Activated naive CD4-positive, alpha-beta T cell treated with anti-CD3 and anti-CD28 coated beads for 36 hours (primary cell): Measurements from ENCODE around the gene FALEC. TPM values are rescaled to one million over a fixed set of nuclear protein-coding genes. Genes with fewer than 3 reads are reported as not detected.

Source experiments
- CTCF ChIA-PET: fragments of 350-600 bp; sonication (Branson Sonifier 250); formaldehyde crosslinking; loops from one replicate; lab custom pipeline; 2021; ENCODE audit warnings: antibody characterized with exemption; lab: Charles Lee
- DNase-seq: peaks from one replicate; pipeline ENCODE4 v3.0.0-alpha.2; 2020
- H3K27ac Mint-ChIP-seq: one replicate; pipeline ENCODE4 v1.8.0; 2021; ENCODE audit warnings: mild to moderate bottlenecking, mixed read lengths
- H3K27me3 Mint-ChIP-seq: one replicate; pipeline ENCODE4 v1.8.0; 2021; ENCODE audit warnings: low read depth, mixed read lengths
- H3K36me3 Mint-ChIP-seq: one replicate; pipeline ENCODE4 v1.8.0; 2021; ENCODE audit warnings: low read depth, mixed read lengths
- H3K4me1 Mint-ChIP-seq: one replicate; pipeline ENCODE4 v1.8.0; 2021; ENCODE audit warnings: low read depth, mixed read lengths
- H3K4me3 Mint-ChIP-seq: one replicate; pipeline ENCODE4 v1.8.0; 2021; ENCODE audit warnings: mild to moderate bottlenecking, moderate library complexity, mixed read lengths
- H3K9me3 Mint-ChIP-seq: one replicate; pipeline ENCODE4 v1.8.0; 2021; ENCODE audit warnings: mixed read lengths
- intact Hi-C: fragments of 100-400 bp; cut with micrococcal nuclease; formaldehyde crosslinking; loops from one replicate; pipeline ENCODE4 v1.15.1; 2023
- total RNA-seq, 2 experiments: library from RNA; stranded (reverse); gene quantifications; one replicate each; pipeline ENCODE4 v1.2.3, GENCODE V29; 2021

Gene FALEC
- total RNA-seq, 2 experiments from 2014 or later, result not detected

DNA sequence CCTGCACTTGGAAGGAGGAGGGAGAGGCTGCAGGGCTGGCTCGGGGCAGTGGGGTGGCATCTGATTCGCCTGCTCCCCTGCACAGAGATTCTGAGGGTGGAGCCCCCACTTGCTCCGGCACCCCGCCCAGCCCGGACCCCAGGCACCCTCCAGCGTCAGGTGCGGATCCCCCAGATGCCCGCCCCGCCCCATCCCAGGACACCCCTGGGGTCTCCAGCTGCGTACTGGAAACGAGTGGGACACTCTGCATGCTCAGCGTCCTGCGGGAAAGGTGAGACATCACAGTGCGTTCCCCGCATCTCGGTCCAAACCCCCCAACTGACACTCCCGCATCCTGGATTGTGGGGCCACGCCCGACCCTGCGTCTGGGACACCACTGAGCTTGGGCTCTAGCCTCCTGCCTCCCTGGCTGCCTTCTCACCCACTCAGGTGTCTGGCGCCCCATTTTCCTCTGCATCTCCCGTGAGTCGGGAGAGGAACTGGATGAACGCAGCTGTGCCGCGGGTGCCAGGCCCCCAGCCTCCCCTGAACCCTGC lies 41.6 kb downstream of the FALEC start:
- no peak overlapping the region for H3K4me3 Mint-ChIP-seq
- CTCF ChIA-PET, result interaction anchor here (1.0 kb wide), 1 partner anchor 64 kb away, joined by 3 read pairs; no protein-coding TSS in a partner anchor

DNA sequence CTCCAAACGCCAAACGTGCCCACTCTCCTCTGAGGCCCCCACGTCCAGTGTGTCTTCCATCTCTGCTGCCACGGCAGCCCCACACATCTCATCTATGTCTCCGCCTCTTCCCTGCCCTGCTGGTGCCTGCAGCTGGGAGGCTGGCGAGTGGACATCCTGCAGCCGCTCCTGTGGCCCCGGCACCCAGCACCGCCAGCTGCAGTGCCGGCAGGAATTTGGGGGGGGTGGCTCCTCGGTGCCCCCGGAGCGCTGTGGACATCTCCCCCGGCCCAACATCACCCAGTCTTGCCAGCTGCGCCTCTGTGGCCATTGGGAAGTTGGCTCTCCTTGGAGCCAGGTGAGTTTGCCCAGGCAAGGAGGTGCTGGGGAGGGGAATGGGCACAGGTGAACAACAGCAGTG lies 42.3 kb downstream of the FALEC start:
- CTCF ChIA-PET, result interaction anchor here (13.3 kb wide), 1 partner anchor 63 kb away, joined by 167 read pairs; no protein-coding TSS in a partner anchor
- intact Hi-C loops, result no loop called here
- Mint-ChIP-seq H3K27me3 (no peaks in the 10 kb centered on the region), H3K9me3 (no peaks in the 10 kb centered on the region), H3K4me1 (peaks cover 19% of the 10 kb centered on the region), H3K4me3 (no peak overlapping the region), H3K27ac (no peak overlapping the region), H3K36me3 (no peaks in the 10 kb centered on the region)
- no peak for DNase-seq

More for the DNA sequence above, 41.6 kb downstream of the FALEC start:
- Mint-ChIP-seq H3K4me1 (peaks cover 21% of the 10 kb centered on the region), H3K27me3 (peaks cover 2% of the 10 kb centered on the region), H3K36me3 (no peaks in the 10 kb centered on the region), H3K27ac (no peak overlapping the region), H3K9me3 (no peaks in the 10 kb centered on the region)
- intact Hi-C loops, result no loop called here
- DNase-seq, result no peak

GRCh38 chr1:150558303-150558704 lies 42.8 kb downstream of the FALEC start:
- Mint-ChIP-seq H3K4me3 (no peak overlapping the region), H3K36me3 (no peaks in the 10 kb centered on the region), H3K27ac (no peak overlapping the region), H3K4me1 (peaks cover 24% of the 10 kb centered on the region), H3K27me3 (no peaks in the 10 kb centered on the region), H3K9me3 (no peaks in the 10 kb centered on the region)
- CTCF ChIA-PET, result interaction anchor here (2.1 to 13.3 kb wide), 2 partner anchors 63 to 69 kb away, joined by 10 to 167 read pairs; no protein-coding TSS in a partner anchor
- intact Hi-C loops, result no loop called here
- no peak for DNase-seq

- CTCF ChIA-PET, result interaction anchor here (0.6 to 13.3 kb wide), 12 partner anchors 8 to 356 kb away, joined by 3 to 167 read pairs (median 13); partner anchors contain the start of genes ADAMTSL4 and MCL1
- Mint-ChIP-seq H3K36me3 (no peaks in the 10 kb centered on the region), H3K27me3 (no peaks in the 10 kb centered on the region), H3K4me3 (no peak overlapping the region), H3K27ac (no peak overlapping the region), H3K9me3 (no peaks in the 10 kb centered on the region), H3K4me1 (peaks cover 31% of the 10 kb centered on the region)
- intact Hi-C loops, result no loop called here
- DNase-seq, result no peak
Observed at GRCh38 chr1:150558761-150559655, 43.5 kb downstream of the FALEC start.

DNA sequence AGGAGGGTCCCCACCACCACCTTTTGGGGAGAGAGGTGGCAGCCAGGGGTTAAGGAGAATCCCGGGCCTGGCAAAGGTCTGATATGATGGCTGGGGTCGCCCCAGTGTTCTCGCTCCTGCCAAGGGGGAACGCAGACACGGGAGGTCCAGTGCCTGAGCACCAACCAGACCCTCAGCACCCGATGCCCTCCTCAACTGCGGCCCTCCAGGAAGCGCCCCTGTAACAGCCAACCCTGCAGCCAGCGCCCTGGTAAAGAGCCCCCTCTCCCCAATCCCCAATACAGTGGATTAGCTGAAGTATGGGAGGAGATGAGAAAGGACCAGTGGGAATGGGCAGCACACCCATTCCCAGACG lies 44.1 kb downstream of the FALEC start:
- CTCF ChIA-PET, result interaction anchor here (0.6 to 13.3 kb wide), 15 partner anchors 9 to 355 kb away, joined by 3 to 167 read pairs (median 10); partner anchors contain the start of genes ADAMTSL4 and MCL1
- no peaks in the 10 kb centered on the region for H3K27me3 Mint-ChIP-seq
- H3K9me3 Mint-ChIP-seq, result no peaks in the 10 kb centered on the region
- no peak for DNase-seq
- H3K4me3 Mint-ChIP-seq, result no peak overlapping the region
- H3K36me3 Mint-ChIP-seq, result no peaks in the 10 kb centered on the region
- H3K4me1 Mint-ChIP-seq, result peaks cover 37% of the 10 kb centered on the region
- intact Hi-C loops, result loop anchor here (1.0 to 5.0 kb wide), 5 partner anchors 95 to 597 kb away; partner anchors contain the start of genes CDC42SE1, GOLPH3L and TNFAIP8L2
- H3K27ac Mint-ChIP-seq, result no peak overlapping the region

- Mint-ChIP-seq H3K27ac (peak overlapping the region; percentile 100), H3K27me3 (no peaks in the 10 kb centered on the region), H3K4me1 (peaks cover 41% of the 10 kb centered on the region), H3K36me3 (no peaks in the 10 kb centered on the region), H3K4me3 (peak overlapping the region; percentile 99), H3K9me3 (no peaks in the 10 kb centered on the region)
- DNase-seq, result peak; percentile 87
- intact Hi-C loops, result loop anchor here (1.0 to 5.0 kb wide), 5 partner anchors 96 to 597 kb away; partner anchors contain the start of genes CDC42SE1, GOLPH3L and TNFAIP8L2
- CTCF ChIA-PET, result interaction anchor here (0.6 to 13.3 kb wide), 26 partner anchors 9 to 434 kb away, joined by 3 to 167 read pairs (median 4); partner anchors contain the start of genes ADAMTSL4, ENSA and MCL1
Observed at GRCh38 chr1:150560011-150560438, 44.5 kb downstream of the FALEC start.

DNA sequence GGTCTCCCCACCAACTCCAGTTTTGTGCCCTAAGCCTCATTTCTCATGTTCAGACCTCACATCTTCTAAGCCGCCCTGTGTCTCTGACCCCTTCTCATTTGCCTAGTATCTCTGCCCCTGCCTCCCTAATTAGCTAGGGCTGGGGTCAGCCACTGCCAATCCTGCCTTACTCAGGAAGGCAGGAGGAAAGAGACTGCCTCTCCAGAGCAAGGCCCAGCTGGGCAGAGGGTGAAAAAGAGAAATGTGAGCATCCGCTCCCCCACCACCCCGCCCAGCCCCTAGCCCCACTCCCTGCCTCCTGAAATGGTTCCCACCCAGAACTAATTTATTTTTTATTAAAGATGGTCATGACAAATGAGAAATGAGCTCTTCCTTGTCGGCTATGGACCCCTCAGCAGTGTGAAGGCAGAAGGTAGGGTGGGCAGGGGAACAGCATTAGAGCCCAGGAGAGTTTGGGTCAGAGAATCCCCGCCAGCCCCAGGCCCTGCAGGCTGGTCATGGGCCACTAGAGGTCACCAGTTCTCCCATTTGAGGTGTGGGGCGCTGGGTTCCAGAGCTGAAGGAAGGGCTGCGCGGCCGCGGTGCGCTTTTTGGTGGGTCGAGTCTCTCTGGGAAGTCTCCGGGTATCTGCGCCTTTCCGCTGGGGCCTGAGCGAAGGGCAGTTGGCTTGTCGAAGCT lies 45.2 kb downstream of the FALEC start:
- Mint-ChIP-seq H3K36me3 (no peaks in the 10 kb centered on the region), H3K4me1 (peaks cover 44% of the 10 kb centered on the region), H3K9me3 (no peaks in the 10 kb centered on the region), H3K27ac (peak overlapping the region; percentile 100), H3K27me3 (no peaks in the 10 kb centered on the region), H3K4me3 (peak overlapping the region; percentile 99)
- CTCF ChIA-PET, result interaction anchor here (0.6 to 13.3 kb wide), 35 partner anchors 10 to 495 kb away, joined by 3 to 167 read pairs (median 4); partner anchors contain the start of genes ADAMTSL4, ENSA and MCL1
- intact Hi-C loops, result loop anchor here (1.0 to 5.0 kb wide), 11 partner anchors 61 to 596 kb away; partner anchors contain the start of genes ARNT, CDC42SE1, GOLPH3L and TNFAIP8L2
- DNase-seq, result peak; percentile 94

DNA sequence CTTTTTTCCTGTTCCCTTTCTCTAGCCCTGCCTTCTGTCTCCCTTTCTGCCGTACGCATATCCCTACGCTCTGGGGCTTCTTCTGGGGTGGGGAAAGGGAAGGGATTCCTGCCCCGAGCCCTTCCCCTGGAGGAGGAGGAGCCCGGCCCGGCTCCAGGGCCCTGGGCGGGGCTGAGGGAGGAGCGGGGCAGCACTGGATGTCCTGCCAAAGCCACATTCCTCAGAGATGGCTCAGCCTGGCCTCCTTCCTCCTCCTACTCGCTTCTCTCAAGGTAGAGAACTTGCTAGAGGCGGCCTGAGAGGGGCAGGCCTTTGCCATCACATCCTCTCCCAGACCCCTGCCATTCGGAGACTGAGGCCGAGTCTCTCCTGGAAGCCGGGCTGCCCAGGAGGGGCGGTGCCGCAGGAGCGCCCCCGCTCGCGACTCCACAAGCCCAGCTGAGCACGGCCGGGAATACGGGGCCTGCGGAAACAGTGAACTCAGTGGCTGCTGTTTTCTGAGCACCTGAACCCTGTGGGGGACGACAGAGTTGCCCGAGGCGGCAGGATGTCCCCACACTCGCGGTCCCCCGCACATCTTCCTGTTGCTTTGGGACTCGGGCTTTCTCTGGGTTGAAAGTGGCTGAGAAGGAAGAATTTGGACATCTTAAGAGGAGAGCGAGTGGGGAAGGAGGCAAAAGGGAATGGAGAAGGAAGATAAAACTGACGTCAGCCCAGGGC lies 45.9 kb downstream of the FALEC start:
- Mint-ChIP-seq H3K27ac (peak overlapping the region; percentile 100), H3K27me3 (no peaks in the 10 kb centered on the region), H3K4me1 (peaks cover 50% of the 10 kb centered on the region), H3K4me3 (peak overlapping the region; percentile 99), H3K9me3 (no peaks in the 10 kb centered on the region), H3K36me3 (no peaks in the 10 kb centered on the region)
- intact Hi-C loops, result loop anchor here (1.0 to 5.0 kb wide), 9 partner anchors 60 to 595 kb away; partner anchors contain the start of genes ARNT, CDC42SE1, GOLPH3L and TNFAIP8L2
- DNase-seq, result peak; percentile 81
- CTCF ChIA-PET, result interaction anchor here (0.6 to 13.3 kb wide), 32 partner anchors 10 to 494 kb away, joined by 3 to 167 read pairs (median 4); partner anchors contain the start of genes ADAMTSL4, ENSA, MCL1 and MINDY1

DNA sequence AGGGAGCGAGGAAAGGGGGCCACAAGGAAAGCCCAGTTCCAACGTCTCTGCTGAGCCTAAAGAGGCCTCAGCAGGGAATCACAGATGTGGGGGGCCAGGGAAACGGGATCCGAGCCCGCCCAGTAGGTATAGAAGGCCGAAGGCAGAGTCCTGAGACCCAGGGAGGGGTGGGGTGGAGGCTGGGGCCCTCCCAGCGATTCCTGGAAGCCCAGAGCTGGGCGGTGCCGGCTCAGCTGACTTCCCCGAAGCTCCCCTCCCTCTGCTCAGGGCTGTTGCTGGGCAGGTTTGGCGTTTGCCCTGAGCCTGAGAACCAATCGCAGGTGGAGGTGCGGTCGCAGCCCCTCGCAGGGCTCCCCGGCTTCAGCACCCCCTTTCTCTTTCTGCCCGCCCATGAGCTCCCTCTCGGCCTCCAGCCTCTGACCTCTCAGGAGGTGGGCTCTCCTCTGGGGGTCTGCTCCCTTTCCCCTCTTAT lies 46.5 kb downstream of the FALEC start:
- peaks cover under 1% of the 10 kb centered on the region for H3K36me3 Mint-ChIP-seq
- CTCF ChIA-PET, result interaction anchor here (0.7 to 13.3 kb wide), 14 partner anchors 10 to 445 kb away, joined by 3 to 167 read pairs (median 4); partner anchors contain the start of genes ADAMTSL4 and MINDY1
- H3K9me3 Mint-ChIP-seq, result no peaks in the 10 kb centered on the region
- H3K4me3 Mint-ChIP-seq, result peak overlapping the region; percentile 99
- intact Hi-C loops, result loop anchor here (1.0 to 5.0 kb wide), 12 partner anchors 11 to 595 kb away; partner anchors contain the start of genes ARNT, CDC42SE1, GOLPH3L and MCL1
- peak; percentile 97 for DNase-seq
- peak overlapping the region; percentile 100 for H3K27ac Mint-ChIP-seq
- H3K27me3 Mint-ChIP-seq, result no peaks in the 10 kb centered on the region
- H3K4me1 Mint-ChIP-seq, result peaks cover 55% of the 10 kb centered on the region

GRCh38 chr1:150562446-150563339 lies 47.1 kb downstream of the FALEC start:
- CTCF ChIA-PET, result interaction anchor here (0.7 to 13.3 kb wide), 13 partner anchors 10 to 444 kb away, joined by 3 to 167 read pairs (median 4); partner anchors contain the start of genes ADAMTSL4 and MINDY1
- peak overlapping the region; percentile 100 for H3K27ac Mint-ChIP-seq
- H3K36me3 Mint-ChIP-seq, result peaks cover 3% of the 10 kb centered on the region
- peaks cover 62% of the 10 kb centered on the region for H3K4me1 Mint-ChIP-seq
- peak overlapping the region; percentile 99 for H3K4me3 Mint-ChIP-seq
- H3K27me3 Mint-ChIP-seq, result no peaks in the 10 kb centered on the region
- H3K9me3 Mint-ChIP-seq, result no peaks in the 10 kb centered on the region
- intact Hi-C loops, result loop anchor here (1.0 to 5.0 kb wide), 4 partner anchors 11 to 495 kb away; partner anchors contain the start of genes CDC42SE1 and MCL1
- peak; percentile 98 for DNase-seq
